Natural killer cell (primary cell): ENCODE results near the gene AKAP8L. TPM values are rescaled to one million over a fixed set of nuclear protein-coding genes. Genes with fewer than 3 reads are reported as not detected.

Experiments
- ATAC-seq, 3 donors: fragments of 150-1000 bp in 2 of 3; fragments of 200-7000 bp in 1 of 3; cut with Tn5 transposase; 1 replicate in 1 of 3; 2 replicates in 2 of 3; pipeline ENCODE4 v1.10.0; 2021; ENCODE audit warnings: mild to moderate bottlenecking in 2 of 3, moderate library complexity in 2 of 3
- DNase-seq, 2 donors: peaks; one replicate each; pipeline versions ENCODE4 v3.0.0 to v3.0.0-alpha.2; 2013 to 2021; ENCODE audit warnings: mixed read lengths in 1 of 2
- H3K27ac ChIP-seq: one replicate; pipeline ENCODE4 v1.5.1; 2013; ENCODE audit warnings: mild to moderate bottlenecking, low read length
- H3K27me3 ChIP-seq: one replicate; pipeline ENCODE4 v1.6.1; 2013; ENCODE audit warnings: low read length; ENCODE audit not compliant: control insufficient read depth, insufficient read depth
- H3K36me3 ChIP-seq: one replicate; pipeline ENCODE4 v1.6.1; 2013; ENCODE audit warnings: low read length; ENCODE audit not compliant: control insufficient read depth, insufficient read depth
- H3K4me1 ChIP-seq: one replicate; pipeline ENCODE4 v1.6.1; 2013; ENCODE audit warnings: low read length; ENCODE audit not compliant: control insufficient read depth, insufficient read depth
- H3K4me3 ChIP-seq: one replicate; pipeline ENCODE4 v1.5.1; 2013; ENCODE audit warnings: low read length
- H3K9me3 ChIP-seq: one replicate; pipeline ENCODE4 v1.6.1; 2013; ENCODE audit warnings: low read length; ENCODE audit not compliant: control insufficient read depth, insufficient read depth
- H3K27ac Mint-ChIP-seq, 2 donors: one replicate each; pipeline ENCODE4 v1.8.0; 2022; ENCODE audit warnings: mild to moderate bottlenecking in 2 of 2, mixed read lengths in 2 of 2, moderate library complexity in 1 of 2
- H3K27me3 Mint-ChIP-seq, 2 donors: one replicate each; pipeline ENCODE4 v1.8.0; 2022; ENCODE audit warnings: low read depth in 2 of 2, mixed read lengths in 2 of 2
- H3K36me3 Mint-ChIP-seq: one replicate; pipeline ENCODE4 v1.8.0; 2022; ENCODE audit warnings: mixed read lengths
- H3K4me1 Mint-ChIP-seq, 2 donors: one replicate each; pipeline ENCODE4 v1.8.0; 2022; ENCODE audit warnings: mixed read lengths in 2 of 2
- H3K4me3 Mint-ChIP-seq: one replicate; pipeline ENCODE4 v1.8.0; 2022; ENCODE audit warnings: mild to moderate bottlenecking, moderate library complexity, mixed read lengths
- H3K9me3 Mint-ChIP-seq, 2 donors: one replicate each; pipeline ENCODE4 v1.8.0; 2022; ENCODE audit warnings: mixed read lengths in 2 of 2
- CTCF ChIP-seq: fragments of 200-600 bp; IDR thresholded peaks from one replicate; pipeline ENCODE4 v1.8.0; 2022; ENCODE audit warnings: antibody characterized with exemption
- WGBS: methylation state at CpG from one replicate; pipeline ENCODE4 v1.1.7; 2013; ENCODE audit warnings: missing lambda C conversion rate; ENCODE audit not compliant: insufficient coverage; 5-methylcytosine and 5-hydroxymethylcytosine counted together
- intact Hi-C: fragments of 100-400 bp; cut with micrococcal nuclease; formaldehyde crosslinking; loops from one replicate; pipeline ENCODE4 v1.14.2; 2022
- total RNA-seq, 4 donors: library from RNA; stranded (reverse); fragments of 120-200 nt in 1 of 4; gene quantifications; one replicate each; pipeline versions ENCODE4 v1.2.3 to v1.2.4, GENCODE V29; 2013 to 2022

AKAP8L gene
- total RNA-seq, 3 donors from 2014 or later (not counting 1 experiment from before 2014, with no cell fraction given): 144 to 174 (median 173) TPM

GRCh38 chr19:15448778-15449619 is 30.2 kb upstream of the AKAP8L start:
- DNase-seq (peak in 1 of 2 donors; percentile 26), ATAC-seq (no peak)
- no peak for TF ChIP-seq CTCF
- H3K4me3 Mint-ChIP-seq: peak overlapping the region; percentile 83
- H3K27me3 Mint-ChIP-seq: no peaks in the 10 kb centered on the region
- Histone ChIP-seq H3K27me3 (no peaks in the 10 kb centered on the region), H3K4me1 (peaks cover 32% of the 10 kb centered on the region), H3K36me3 (peaks cover 26% of the 10 kb centered on the region), H3K4me3 (peak overlapping the region; percentile 37), H3K27ac (peak overlapping the region; percentile 6), H3K9me3 (no peaks in the 10 kb centered on the region)
- WGBS: 8% methylated on average over 31 of the region's 43 CpGs
- intact Hi-C loops: no loop called here
- peaks cover 20 to 37% of the 10 kb centered on the region in 2 donors for H3K4me1 Mint-ChIP-seq
- H3K27ac Mint-ChIP-seq: peak overlapping the region; percentile 27 to 51
- H3K36me3 Mint-ChIP-seq: no peaks in the 10 kb centered on the region
- no peaks in the 10 kb centered on the region for H3K9me3 Mint-ChIP-seq

GRCh38 chr19:15448044-15448777 is 29.4 kb upstream of the AKAP8L start:
- intact Hi-C loops: no loop called here
- Histone ChIP-seq H3K4me1 (peaks cover 29% of the 10 kb centered on the region), H3K27me3 (no peaks in the 10 kb centered on the region), H3K36me3 (peaks cover 19% of the 10 kb centered on the region), H3K4me3 (no peak overlapping the region), H3K27ac (no peak overlapping the region), H3K9me3 (no peaks in the 10 kb centered on the region)
- H3K27ac Mint-ChIP-seq: peak overlapping the region; percentile 27 to 51
- H3K36me3 Mint-ChIP-seq: no peaks in the 10 kb centered on the region
- H3K27me3 Mint-ChIP-seq: no peaks in the 10 kb centered on the region
- no peak for ATAC-seq
- peak overlapping the region; percentile 83 for H3K4me3 Mint-ChIP-seq
- H3K4me1 Mint-ChIP-seq: peaks cover 15 to 32% of the 10 kb centered on the region in 2 donors
- peak in 1 of 2 donors; percentile 26 for DNase-seq
- H3K9me3 Mint-ChIP-seq: no peaks in the 10 kb centered on the region
- no peak for TF ChIP-seq CTCF
- 87% methylated on average over 17 of the region's 17 CpGs for WGBS

GRCh38 chr19:15447057-15447456 is 28.3 kb upstream of the AKAP8L start:
- no peaks in the 10 kb centered on the region for H3K9me3 Mint-ChIP-seq
- peak overlapping the region; percentile 9 to 54 for H3K27ac Mint-ChIP-seq
- ATAC-seq (no peak), DNase-seq (no peak)
- 92% methylated on average over 4 of the region's 4 CpGs for WGBS
- no peaks in the 10 kb centered on the region for H3K9me3 ChIP-seq
- peaks cover 15 to 30% of the 10 kb centered on the region in 2 donors for H3K4me1 Mint-ChIP-seq
- no peaks in the 10 kb centered on the region for H3K27me3 Mint-ChIP-seq
- H3K4me1 ChIP-seq: peaks cover 22% of the 10 kb centered on the region
- no peaks in the 10 kb centered on the region for H3K36me3 Mint-ChIP-seq
- H3K27ac ChIP-seq: no peak overlapping the region
- no peak overlapping the region for H3K4me3 ChIP-seq
- peak overlapping the region; percentile 21 for H3K4me3 Mint-ChIP-seq
- intact Hi-C loops: no loop called here
- no peaks in the 10 kb centered on the region for H3K27me3 ChIP-seq
- no peak for TF ChIP-seq CTCF
- H3K36me3 ChIP-seq: peaks cover 11% of the 10 kb centered on the region
